Measurements from ENCODE around the gene SMARCA1. TPM values are rescaled to one million over a fixed set of nuclear protein-coding genes. Genes with fewer than 3 reads are reported as not detected.

The SMARCA1 gene
- total and polyA plus RNA-seq, 4 donors, result 7.8 to 104 (median 15.7) TPM

- WGBS, 2 donors, result 59 to 86% methylated on average over 3 of the region's 3 CpGs
- H3K4me3 ChIP-seq, result no peak overlapping the region
- no peak for ATAC-seq (ENCODE audit: insufficient read depth, low FRiP score)
These were observed 6.9 kb downstream of the SMARCA1 start for GRCh38 chrX:129516402-129516801.

GRCh38 chrX:129512409-129512808 lies 10.9 kb downstream of the SMARCA1 start:
- no peak for TF ChIP-seq CTCF (IDR thresholded peaks at IDR 0.05; ENCODE audit: control extremely low read depth, extremely low read depth)
- WGBS, 2 donors, result 81 to 93% methylated on average over 2 of the region's 2 CpGs
- Histone ChIP-seq H3K4me3 (no peak overlapping the region), H3K4me1 (ENCODE audit: control insufficient read depth in 5 of 5, insufficient read depth in 5 of 5, low read length in 5 of 5) (no peaks in the 10 kb centered on the region), H3K27me3 (ENCODE audit: control insufficient read depth in 3 of 3, insufficient read depth in 3 of 3, low read length in 2 of 3) (no peaks in the 10 kb centered on the region), H3K27ac (ENCODE audit: low read depth in 1 of 2, low read length in 1 of 2) (no peak overlapping the region), H3K9me3 (ENCODE audit: control insufficient read depth in 4 of 4, insufficient read depth in 3 of 4, low read length in 3 of 4) (no peaks in the 10 kb centered on the region), H3K36me3 (ENCODE audit: control insufficient read depth in 4 of 4, insufficient read depth in 4 of 4, low read length in 4 of 4) (peaks cover 0 to 6% (median 3%) of the 10 kb centered on the region in 4 donors), H3K9ac (ENCODE audit: insufficient read depth in 1 of 2, low read length in 2 of 2) (no peak overlapping the region)
- DNase-seq (no peak), ATAC-seq (ENCODE audit: insufficient read depth, low FRiP score) (no peak)

More at GRCh38 chrX:129516402-129516801, 6.9 kb downstream of the SMARCA1 start:
- Histone ChIP-seq H3K27me3 (ENCODE audit: control insufficient read depth in 3 of 3, insufficient read depth in 3 of 3, low read length in 2 of 3) (no peaks in the 10 kb centered on the region), H3K27ac (ENCODE audit: low read depth in 1 of 2, low read length in 1 of 2) (no peak overlapping the region), H3K4me1 (ENCODE audit: control insufficient read depth in 5 of 5, insufficient read depth in 5 of 5, low read length in 5 of 5) (no peaks in the 10 kb centered on the region), H3K36me3 (ENCODE audit: control insufficient read depth in 4 of 4, insufficient read depth in 4 of 4, low read length in 4 of 4) (peaks cover 0 to 6% (median 1%) of the 10 kb centered on the region in 4 donors), H3K9ac (ENCODE audit: insufficient read depth in 1 of 2, low read length in 2 of 2) (no peak overlapping the region), H3K9me3 (ENCODE audit: control insufficient read depth in 4 of 4, insufficient read depth in 3 of 4, low read length in 3 of 4) (no peaks in the 10 kb centered on the region)
- no peak for DNase-seq
- no peak for TF ChIP-seq CTCF (IDR thresholded peaks at IDR 0.05; ENCODE audit: control extremely low read depth, extremely low read depth)

GRCh38 chrX:129511689-129512088 lies 11.6 kb downstream of the SMARCA1 start:
- Histone ChIP-seq H3K27ac (ENCODE audit: low read depth in 1 of 2, low read length in 1 of 2) (no peak overlapping the region), H3K4me1 (ENCODE audit: control insufficient read depth in 5 of 5, insufficient read depth in 5 of 5, low read length in 5 of 5) (no peaks in the 10 kb centered on the region), H3K9ac (ENCODE audit: insufficient read depth in 1 of 2, low read length in 2 of 2) (no peak overlapping the region), H3K36me3 (ENCODE audit: control insufficient read depth in 4 of 4, insufficient read depth in 4 of 4, low read length in 4 of 4) (peaks cover 0 to 6% (median 3%) of the 10 kb centered on the region in 4 donors), H3K4me3 (no peak overlapping the region), H3K9me3 (ENCODE audit: control insufficient read depth in 4 of 4, insufficient read depth in 3 of 4, low read length in 3 of 4) (no peaks in the 10 kb centered on the region), H3K27me3 (ENCODE audit: control insufficient read depth in 3 of 3, insufficient read depth in 3 of 3, low read length in 2 of 3) (no peaks in the 10 kb centered on the region)
- no peak for DNase-seq
- 77 to 96% methylated on average over 5 of the region's 5 CpGs for WGBS, 2 donors
- ATAC-seq (ENCODE audit: insufficient read depth, low FRiP score), result no peak
- TF ChIP-seq CTCF (IDR thresholded peaks at IDR 0.05; ENCODE audit: control extremely low read depth, extremely low read depth), result no peak

- no peak for ATAC-seq (ENCODE audit: insufficient read depth, low FRiP score)
- no peak for TF ChIP-seq CTCF (IDR thresholded peaks at IDR 0.05; ENCODE audit: control extremely low read depth, extremely low read depth)
- H3K9ac ChIP-seq (ENCODE audit: insufficient read depth in 1 of 2, low read length in 2 of 2), result no peak overlapping the region
These were observed 13.0 kb downstream of the SMARCA1 start for GRCh38 chrX:129510331-129510730.

More at GRCh38 chrX:129510331-129510730, 13.0 kb downstream of the SMARCA1 start:
- 62 to 80% methylated on average over 6 to 7 of the region's 7 CpGs for WGBS, 2 donors
- Histone ChIP-seq H3K27ac (ENCODE audit: low read depth in 1 of 2, low read length in 1 of 2) (no peak overlapping the region), H3K4me3 (no peak overlapping the region), H3K36me3 (ENCODE audit: control insufficient read depth in 4 of 4, insufficient read depth in 4 of 4, low read length in 4 of 4) (peaks cover 0 to 6% (median 3%) of the 10 kb centered on the region in 4 donors), H3K4me1 (ENCODE audit: control insufficient read depth in 5 of 5, insufficient read depth in 5 of 5, low read length in 5 of 5) (no peaks in the 10 kb centered on the region), H3K27me3 (ENCODE audit: control insufficient read depth in 3 of 3, insufficient read depth in 3 of 3, low read length in 2 of 3) (no peaks in the 10 kb centered on the region), H3K9me3 (ENCODE audit: control insufficient read depth in 4 of 4, insufficient read depth in 3 of 4, low read length in 3 of 4) (no peaks in the 10 kb centered on the region)
- DNase-seq, result no peak
